ENCODE results near the gene CELF4. TPM values are rescaled to one million over a fixed set of nuclear protein-coding genes. Genes with fewer than 3 reads are reported as not detected.
A peak's percentile ranks its signal among the peaks of the same experiment; 100 is the strongest.

CELF4 gene
- total RNA-seq, 2 donors from 2014 or later = 0.22 to 3.9 TPM

GRCh38 chr18:37578886-37579513 is 13.4 kb upstream of the CELF4 start:
- H3K4me1 ChIP-seq = peaks cover 0 to 20% of the 10 kb centered on the region in 2 donors
- H3K27me3 ChIP-seq = no peaks in the 10 kb centered on the region
- DNase-seq (ENCODE audit: low spot score) = no peak
- TF ChIP-seq, protein P1, sequence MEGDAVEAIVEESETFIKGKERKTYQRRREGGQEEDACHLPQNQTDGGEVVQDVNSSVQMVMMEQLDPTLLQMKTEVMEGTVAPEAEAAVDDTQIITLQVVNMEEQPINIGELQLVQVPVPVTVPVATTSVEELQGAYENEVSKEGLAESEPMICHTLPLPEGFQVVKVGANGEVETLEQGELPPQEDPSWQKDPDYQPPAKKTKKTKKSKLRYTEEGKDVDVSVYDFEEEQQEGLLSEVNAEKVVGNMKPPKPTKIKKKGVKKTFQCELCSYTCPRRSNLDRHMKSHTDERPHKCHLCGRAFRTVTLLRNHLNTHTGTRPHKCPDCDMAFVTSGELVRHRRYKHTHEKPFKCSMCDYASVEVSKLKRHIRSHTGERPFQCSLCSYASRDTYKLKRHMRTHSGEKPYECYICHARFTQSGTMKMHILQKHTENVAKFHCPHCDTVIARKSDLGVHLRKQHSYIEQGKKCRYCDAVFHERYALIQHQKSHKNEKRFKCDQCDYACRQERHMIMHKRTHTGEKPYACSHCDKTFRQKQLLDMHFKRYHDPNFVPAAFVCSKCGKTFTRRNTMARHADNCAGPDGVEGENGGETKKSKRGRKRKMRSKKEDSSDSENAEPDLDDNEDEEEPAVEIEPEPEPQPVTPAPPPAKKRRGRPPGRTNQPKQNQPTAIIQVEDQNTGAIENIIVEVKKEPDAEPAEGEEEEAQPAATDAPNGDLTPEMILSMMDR (IDR thresholded peaks at IDR 0.05) = peak in 1 of 2 donors; percentile 55
- H3K27ac ChIP-seq = no peak overlapping the region
- H3K4me3 ChIP-seq = no peak overlapping the region
- no peaks in the 10 kb centered on the region for H3K9me3 ChIP-seq
- H3K36me3 ChIP-seq = no peaks in the 10 kb centered on the region

- H3K4me3 ChIP-seq = no peak overlapping the region
- TF ChIP-seq, protein P1 (IDR thresholded peaks at IDR 0.05) = no peak
- H3K36me3 ChIP-seq = no peaks in the 10 kb centered on the region
- no peak overlapping the region for H3K27ac ChIP-seq
- no peak for DNase-seq (ENCODE audit: low spot score)
- H3K27me3 ChIP-seq = no peaks in the 10 kb centered on the region
- H3K4me1 ChIP-seq = peaks cover 0 to 20% of the 10 kb centered on the region in 2 donors
- H3K9me3 ChIP-seq = no peaks in the 10 kb centered on the region
Measured at GRCh38 chr18:37578182-37578678, 12.6 kb upstream of the CELF4 start.

- TF ChIP-seq, protein P1 (IDR thresholded peaks at IDR 0.05) = no peak
- no peaks in the 10 kb centered on the region for H3K27me3 ChIP-seq
- H3K4me3 ChIP-seq = no peak overlapping the region
- H3K4me1 ChIP-seq = peaks cover 0 to 20% of the 10 kb centered on the region in 2 donors
- peak overlapping the region in 1 of 2 donors; percentile 10 for H3K27ac ChIP-seq
- DNase-seq (ENCODE audit: low spot score) = no peak
- no peaks in the 10 kb centered on the region for H3K9me3 ChIP-seq
- H3K36me3 ChIP-seq = no peaks in the 10 kb centered on the region
Measured at GRCh38 chr18:37577051-37577611, 11.5 kb upstream of the CELF4 start.

GRCh38 chr18:37575646-37576045 is 10.0 kb upstream of the CELF4 start:
- H3K27me3 ChIP-seq = no peaks in the 10 kb centered on the region
- H3K27ac ChIP-seq = no peak overlapping the region
- H3K4me1 ChIP-seq = peaks cover 0 to 20% of the 10 kb centered on the region in 2 donors
- TF ChIP-seq, protein P1 (IDR thresholded peaks at IDR 0.05) = no peak
- H3K36me3 ChIP-seq = no peaks in the 10 kb centered on the region
- DNase-seq (ENCODE audit: low spot score) = no peak
- H3K4me3 ChIP-seq = no peak overlapping the region
- H3K9me3 ChIP-seq = no peaks in the 10 kb centered on the region

- Histone ChIP-seq H3K27ac (no peak overlapping the region), H3K4me1 (peaks cover 0 to 18% of the 10 kb centered on the region in 2 donors), H3K9me3 (no peaks in the 10 kb centered on the region), H3K36me3 (no peaks in the 10 kb centered on the region), H3K27me3 (peaks cover 0 to under 1% of the 10 kb centered on the region in 2 donors), H3K4me3 (no peak overlapping the region)
- TF ChIP-seq, protein P1 (IDR thresholded peaks at IDR 0.05) = no peak
- no peak for DNase-seq (ENCODE audit: low spot score)
Measured at GRCh38 chr18:37574113-37574512, 8.5 kb upstream of the CELF4 start.

All from right atrium auricular region (tissue), 2 donors.